HCT116 (cell line): ENCODE measurements around the gene BACE1. TPM values are rescaled to one million over a fixed set of nuclear protein-coding genes. Genes with fewer than 3 reads are reported as not detected.

Experiments used
- ATAC-seq: fragments of 200-7000 bp; cut with Tn5 transposase; 2 replicates; pipeline ENCODE4 v1.9.1; 2020; ENCODE audit warnings: mild to moderate bottlenecking, moderate library complexity
- BruUV-seq: library from RNA; stranded (reverse); fragments of 400-500 nt; replicated peaks from 2 replicates; lab custom pipeline; 2021; lab: Mats Ljungman, UMichigan
- CTCF ChIA-PET: fragments of 300-600 bp; sonication (Branson Sonifier 250); formaldehyde crosslinking; loops from one replicate; lab custom pipeline; 2021; ENCODE audit warnings: antibody characterized with exemption; lab: Charles Lee
- POLR2A ChIA-PET: fragments of 300-600, 350-600 bp; sonication (Branson Sonifier 250); formaldehyde crosslinking; loops from one replicate; lab custom pipeline; 2021; ENCODE audit warnings: antibody characterized with exemption; lab: Charles Lee
- RAD21 ChIA-PET, 2 experiments: fragments of 300-600 bp; sonication (Branson Sonifier 250); formaldehyde crosslinking; loops; one replicate each; lab custom pipeline; 2023; ENCODE audit warnings: low total read pairs in 2 of 2; ENCODE audit not compliant: uncharacterized antibody in 2 of 2, unreplicated experiment in 2 of 2, low non-redundant PET in 1 of 2; lab: Charles Lee
- DNase-seq: peaks from one replicate; pipeline ENCODE4 v3.0.0-alpha.2; 2010; ENCODE audit warnings: low read depth, low spot score
- H2AFZ ChIP-seq: fragments of 200-600 bp; shearing (Covaris generic), sonication (generic); 2 replicates; pipeline ENCODE4 v1.6.1; 2017; ENCODE audit warnings: low read depth, mixed run types, mixed read lengths, antibody characterized with exemption, low read length; ENCODE audit not compliant: poor library complexity, severe bottlenecking
- H3K27ac ChIP-seq: 2 replicates; pipeline ENCODE4 v1.5.1; 2012; ENCODE audit warnings: low read depth, low read length
- H3K27me3 ChIP-seq: fragments of 200-600 bp; sonication (generic); 2 replicates; pipeline ENCODE4 v1.6.1; 2016; ENCODE audit warnings: mixed run types, low read length, mixed read lengths; ENCODE audit not compliant: insufficient read depth
- H3K36me3 ChIP-seq, 2 experiments: fragments of 200-500 bp in 1 of 2; fragments of 200-600 bp in 1 of 2; sonication (Bioruptor generic) in 1 of 2; sonication (generic) in 1 of 2; 2 replicates each; pipeline versions ENCODE4 v1.5.1 to v1.6.1; 2014 to 2016; ENCODE audit warnings: low read length in 2 of 2, inconsistent platforms in 1 of 2, mixed read lengths in 1 of 2, mixed run types in 1 of 2; ENCODE audit not compliant: insufficient read depth in 2 of 2, control insufficient read depth in 1 of 2
- H3K4me1 ChIP-seq, 2 experiments: fragments of 200-600 bp in 1 of 2; sonication (generic) in 1 of 2; 2 replicates each; pipeline versions ENCODE4 v1.5.1 to v1.6.1; 2012 to 2017; ENCODE audit warnings: low read length in 2 of 2, inconsistent platforms in 1 of 2, mild to moderate bottlenecking in 1 of 2, mixed read lengths in 1 of 2, mixed run types in 1 of 2, moderate library complexity in 1 of 2; ENCODE audit not compliant: insufficient read depth in 2 of 2, control insufficient read depth in 1 of 2
- H3K4me2 ChIP-seq: fragments of 200-600 bp; sonication (generic); 2 replicates; pipeline ENCODE4 v1.6.1; 2017; ENCODE audit warnings: mixed run types, low read length, mixed read lengths
- H3K4me3 ChIP-seq, 2 experiments: fragments of 200-600 bp in 1 of 2; sonication (generic) in 1 of 2; replicated peaks in 1 of 2; 2 replicates each; pipeline ENCODE4 v1.5.1; 2011 to 2016; ENCODE audit warnings: low read length in 2 of 2, control low read depth in 1 of 2, low read depth in 1 of 2, mild to moderate bottlenecking in 1 of 2, mixed read lengths in 1 of 2, mixed run types in 1 of 2
- H3K79me2 ChIP-seq: fragments of 200-600 bp; sonication (generic); 2 replicates; pipeline ENCODE4 v1.6.1; 2017; ENCODE audit warnings: mild to moderate bottlenecking, mixed run types, low read length, moderate library complexity, mixed read lengths; ENCODE audit not compliant: insufficient read depth
- H3K9ac ChIP-seq: fragments of 200-600 bp; sonication (generic); 2 replicates; pipeline ENCODE4 v1.6.1; 2016; ENCODE audit warnings: low read length, mixed read lengths
- H3K9me2 ChIP-seq: fragments of 200-600 bp; sonication (generic), shearing (Covaris generic); 2 replicates; pipeline ENCODE4 v1.6.1; 2017; ENCODE audit warnings: mixed run types, mild to moderate bottlenecking, moderate library complexity; ENCODE audit not compliant: insufficient read depth
- H3K9me3 ChIP-seq, 2 experiments: fragments of 200-500 bp in 1 of 2; fragments of 200-600 bp in 1 of 2; sonication (Bioruptor generic) in 1 of 2; sonication (generic) in 1 of 2; 2 replicates each; pipeline ENCODE4 v1.6.1; 2014 to 2017; ENCODE audit warnings: low read length in 2 of 2, mixed read lengths in 2 of 2, inconsistent platforms in 1 of 2, low read depth in 1 of 2, mild to moderate bottlenecking in 1 of 2, mixed run types in 1 of 2, moderate library complexity in 1 of 2; ENCODE audit not compliant: control insufficient read depth in 1 of 2, insufficient read depth in 1 of 2
- H4K20me1 ChIP-seq: fragments of 200-600 bp; sonication (generic), shearing (Covaris generic); 2 replicates; pipeline ENCODE4 v1.6.1; 2017; ENCODE audit warnings: mixed run types, mild to moderate bottlenecking, moderate library complexity; ENCODE audit not compliant: insufficient read depth
- CEBPB ChIP-seq: IDR thresholded peaks from 2 replicates; pipeline ENCODE4 v1.6.1; 2012; ENCODE audit warnings: low read depth
- EGR1 ChIP-seq: IDR thresholded peaks from 2 replicates; pipeline ENCODE4 v1.6.1; 2012; ENCODE audit warnings: low read depth
- EZH2 ChIP-seq: fragments of 200-600 bp; sonication (generic); IDR thresholded peaks from 2 replicates; pipeline ENCODE4 v1.6.1; 2017; ENCODE audit warnings: antibody characterized with exemption, mixed run types
- FOSL1 ChIP-seq: IDR thresholded peaks from 2 replicates; pipeline ENCODE4 v1.6.1; 2012; ENCODE audit warnings: low read depth
- JUND ChIP-seq: IDR thresholded peaks from 2 replicates; pipeline ENCODE4 v1.6.1; 2012
- POLR2A ChIP-seq: IDR thresholded peaks from 2 replicates; pipeline ENCODE4 v1.7.0; 2011; ENCODE audit warnings: borderline replicate concordance; ENCODE audit not compliant: insufficient read depth, insufficient read length; ENCODE audit errors: extremely low read depth
- POLR2AphosphoS5 ChIP-seq: IDR thresholded peaks from 2 replicates; pipeline ENCODE4 v1.6.1; 2011; ENCODE audit warnings: mild to moderate bottlenecking, low read depth, low read length, moderate library complexity
- RAD21 ChIP-seq: IDR thresholded peaks from 2 replicates; pipeline ENCODE4 v1.6.1; 2012; ENCODE audit warnings: low read depth, mild to moderate bottlenecking
- SIN3A ChIP-seq: IDR thresholded peaks from 2 replicates; pipeline ENCODE4 v1.6.1; 2012; ENCODE audit warnings: low read depth
- SP1 ChIP-seq: IDR thresholded peaks from 2 replicates; pipeline ENCODE4 v1.6.1; 2012; ENCODE audit warnings: low read depth
- SRF ChIP-seq: IDR thresholded peaks from 2 replicates; pipeline ENCODE4 v1.6.1; 2012; ENCODE audit warnings: low read depth
- ZFX ChIP-seq: fragments of 450-650 bp; IDR thresholded peaks from 2 replicates; pipeline ENCODE4 v1.6.1; 2017
- ZNF274 ChIP-seq: fragments of 200-500 bp; sonication (Bioruptor generic); IDR thresholded peaks from 2 replicates; pipeline ENCODE4 v1.6.1; 2014; ENCODE audit warnings: mild to moderate bottlenecking, low read depth, low read length, inconsistent platforms
- intact Hi-C: fragments of 100-400 bp; cut with micrococcal nuclease; formaldehyde crosslinking; loops from 2 replicates; pipeline ENCODE4 v1.10.0; 2022
- total RNA-seq: library from RNA; stranded (reverse); gene quantifications from one replicate; pipeline ENCODE4 v1.2.1, GENCODE V29; 2021; ENCODE audit not compliant: unreplicated experiment
- TF ChIP-seq, protein P1 (sequence below): IDR thresholded peaks from 2 replicates; pipeline ENCODE4 v1.6.1; 2011; ENCODE audit warnings: mild to moderate bottlenecking, low read length, moderate library complexity; ENCODE audit not compliant: insufficient replicate concordance; ENCODE audit errors: extremely low read depth
- TF ChIP-seq, protein P2 (sequence below), 3 experiments: fragments of 200-600 bp in 1 of 3; sonication (generic) in 1 of 3; IDR thresholded peaks in 2 of 3; conservative IDR thresholded peaks in 1 of 3; 2 replicates each; pipeline ENCODE4 v1.5.1; 2012 to 2017; ENCODE audit warnings: low read depth in 2 of 3, low read length in 2 of 3, antibody characterized with exemption in 1 of 3, borderline replicate concordance in 1 of 3, control low read depth in 1 of 3, mild to moderate bottlenecking in 1 of 3, mixed read lengths in 1 of 3, mixed run types in 1 of 3, moderate library complexity in 1 of 3; ENCODE audit not compliant: insufficient read depth in 1 of 3
- TF ChIP-seq, protein P3 (sequence below): IDR thresholded peaks from 2 replicates; pipeline ENCODE4 v1.6.1; 2012
- TF ChIP-seq, protein P4 (sequence below): IDR thresholded peaks from 2 replicates; pipeline ENCODE4 v1.6.1; 2012; ENCODE audit warnings: low read depth
- TF ChIP-seq, protein P5 (sequence below): IDR thresholded peaks from 2 replicates; pipeline ENCODE4 v1.6.1; 2012

The BACE1 gene
- total RNA-seq, 1 experiment from 2014 or later = 8.5 TPM

DNA sequence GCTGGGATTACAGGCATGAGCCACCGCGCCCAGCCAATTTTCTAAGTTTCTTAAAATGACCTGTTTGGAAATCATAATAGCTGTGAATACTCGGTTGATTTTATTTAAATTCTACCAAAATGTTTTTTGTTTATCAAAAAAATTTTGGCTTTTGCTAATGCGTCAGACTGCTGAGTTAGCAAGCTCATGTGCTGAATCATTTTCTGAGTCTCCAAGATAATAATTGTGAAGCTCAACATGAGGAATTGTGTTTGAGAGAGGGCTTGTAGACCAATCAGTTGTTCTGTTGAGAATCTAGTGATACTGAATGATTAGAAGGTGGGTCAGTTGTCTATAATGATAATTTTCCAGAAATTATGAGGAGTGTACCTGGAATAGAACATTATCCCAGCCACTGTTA, 67.7 kb downstream of the BACE1 start:
- H3K4me1 ChIP-seq = no peaks in the 10 kb centered on the region
- no peak overlapping the region for H3K9ac ChIP-seq
- ATAC-seq (no peak), DNase-seq (no peak)
- ChIA-PET CTCF (no interaction called here), POLR2A (no interaction called here), RAD21 (no interaction called here)
- H2AFZ ChIP-seq = no peak overlapping the region
- peaks cover 30 to 31% of the 10 kb centered on the region in 2 experiments for H3K36me3 ChIP-seq
- BruUV-seq = no TSS peak
- no peak overlapping the region for H3K4me2 ChIP-seq
- H3K79me2 ChIP-seq = no peaks in the 10 kb centered on the region
- no peaks in the 10 kb centered on the region for H3K9me3 ChIP-seq
- no peak overlapping the region for H3K27ac ChIP-seq
- H4K20me1 ChIP-seq = 0 out of 2 replicates have a peak, but pooled peaks cover 6% of the 10 kb centered on the region
- TF ChIP-seq SRF (no peak), ZFX (no peak), EGR1 (no peak), SP1 (no peak), JUND (no peak), POLR2A (no peak), RAD21 (no peak), SIN3A (no peak), CEBPB (no peak), POLR2AphosphoS5 (no peak), EZH2 (no peak), FOSL1 (no peak), ZNF274 (no peak)
- TF ChIP-seq, protein P1, sequence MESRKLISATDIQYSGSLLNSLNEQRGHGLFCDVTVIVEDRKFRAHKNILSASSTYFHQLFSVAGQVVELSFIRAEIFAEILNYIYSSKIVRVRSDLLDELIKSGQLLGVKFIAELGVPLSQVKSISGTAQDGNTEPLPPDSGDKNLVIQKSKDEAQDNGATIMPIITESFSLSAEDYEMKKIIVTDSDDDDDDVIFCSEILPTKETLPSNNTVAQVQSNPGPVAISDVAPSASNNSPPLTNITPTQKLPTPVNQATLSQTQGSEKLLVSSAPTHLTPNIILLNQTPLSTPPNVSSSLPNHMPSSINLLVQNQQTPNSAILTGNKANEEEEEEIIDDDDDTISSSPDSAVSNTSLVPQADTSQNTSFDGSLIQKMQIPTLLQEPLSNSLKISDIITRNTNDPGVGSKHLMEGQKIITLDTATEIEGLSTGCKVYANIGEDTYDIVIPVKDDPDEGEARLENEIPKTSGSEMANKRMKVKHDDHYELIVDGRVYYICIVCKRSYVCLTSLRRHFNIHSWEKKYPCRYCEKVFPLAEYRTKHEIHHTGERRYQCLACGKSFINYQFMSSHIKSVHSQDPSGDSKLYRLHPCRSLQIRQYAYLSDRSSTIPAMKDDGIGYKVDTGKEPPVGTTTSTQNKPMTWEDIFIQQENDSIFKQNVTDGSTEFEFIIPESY = no peak
- TF ChIP-seq, protein P2, sequence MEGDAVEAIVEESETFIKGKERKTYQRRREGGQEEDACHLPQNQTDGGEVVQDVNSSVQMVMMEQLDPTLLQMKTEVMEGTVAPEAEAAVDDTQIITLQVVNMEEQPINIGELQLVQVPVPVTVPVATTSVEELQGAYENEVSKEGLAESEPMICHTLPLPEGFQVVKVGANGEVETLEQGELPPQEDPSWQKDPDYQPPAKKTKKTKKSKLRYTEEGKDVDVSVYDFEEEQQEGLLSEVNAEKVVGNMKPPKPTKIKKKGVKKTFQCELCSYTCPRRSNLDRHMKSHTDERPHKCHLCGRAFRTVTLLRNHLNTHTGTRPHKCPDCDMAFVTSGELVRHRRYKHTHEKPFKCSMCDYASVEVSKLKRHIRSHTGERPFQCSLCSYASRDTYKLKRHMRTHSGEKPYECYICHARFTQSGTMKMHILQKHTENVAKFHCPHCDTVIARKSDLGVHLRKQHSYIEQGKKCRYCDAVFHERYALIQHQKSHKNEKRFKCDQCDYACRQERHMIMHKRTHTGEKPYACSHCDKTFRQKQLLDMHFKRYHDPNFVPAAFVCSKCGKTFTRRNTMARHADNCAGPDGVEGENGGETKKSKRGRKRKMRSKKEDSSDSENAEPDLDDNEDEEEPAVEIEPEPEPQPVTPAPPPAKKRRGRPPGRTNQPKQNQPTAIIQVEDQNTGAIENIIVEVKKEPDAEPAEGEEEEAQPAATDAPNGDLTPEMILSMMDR (IDR thresholded peaks at IDR 0.05 in 2 of 3, conservative IDR thresholded peaks at IDR 0.05 in 1 of 3; ENCODE audit: borderline replicate concordance in 1 of 3, insufficient read depth in 1 of 3, low read depth in 2 of 3, low read length in 2 of 3) = no peak
- TF ChIP-seq, protein P3, sequence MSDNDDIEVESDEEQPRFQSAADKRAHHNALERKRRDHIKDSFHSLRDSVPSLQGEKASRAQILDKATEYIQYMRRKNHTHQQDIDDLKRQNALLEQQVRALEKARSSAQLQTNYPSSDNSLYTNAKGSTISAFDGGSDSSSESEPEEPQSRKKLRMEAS = no peak
- TF ChIP-seq, protein P4, sequence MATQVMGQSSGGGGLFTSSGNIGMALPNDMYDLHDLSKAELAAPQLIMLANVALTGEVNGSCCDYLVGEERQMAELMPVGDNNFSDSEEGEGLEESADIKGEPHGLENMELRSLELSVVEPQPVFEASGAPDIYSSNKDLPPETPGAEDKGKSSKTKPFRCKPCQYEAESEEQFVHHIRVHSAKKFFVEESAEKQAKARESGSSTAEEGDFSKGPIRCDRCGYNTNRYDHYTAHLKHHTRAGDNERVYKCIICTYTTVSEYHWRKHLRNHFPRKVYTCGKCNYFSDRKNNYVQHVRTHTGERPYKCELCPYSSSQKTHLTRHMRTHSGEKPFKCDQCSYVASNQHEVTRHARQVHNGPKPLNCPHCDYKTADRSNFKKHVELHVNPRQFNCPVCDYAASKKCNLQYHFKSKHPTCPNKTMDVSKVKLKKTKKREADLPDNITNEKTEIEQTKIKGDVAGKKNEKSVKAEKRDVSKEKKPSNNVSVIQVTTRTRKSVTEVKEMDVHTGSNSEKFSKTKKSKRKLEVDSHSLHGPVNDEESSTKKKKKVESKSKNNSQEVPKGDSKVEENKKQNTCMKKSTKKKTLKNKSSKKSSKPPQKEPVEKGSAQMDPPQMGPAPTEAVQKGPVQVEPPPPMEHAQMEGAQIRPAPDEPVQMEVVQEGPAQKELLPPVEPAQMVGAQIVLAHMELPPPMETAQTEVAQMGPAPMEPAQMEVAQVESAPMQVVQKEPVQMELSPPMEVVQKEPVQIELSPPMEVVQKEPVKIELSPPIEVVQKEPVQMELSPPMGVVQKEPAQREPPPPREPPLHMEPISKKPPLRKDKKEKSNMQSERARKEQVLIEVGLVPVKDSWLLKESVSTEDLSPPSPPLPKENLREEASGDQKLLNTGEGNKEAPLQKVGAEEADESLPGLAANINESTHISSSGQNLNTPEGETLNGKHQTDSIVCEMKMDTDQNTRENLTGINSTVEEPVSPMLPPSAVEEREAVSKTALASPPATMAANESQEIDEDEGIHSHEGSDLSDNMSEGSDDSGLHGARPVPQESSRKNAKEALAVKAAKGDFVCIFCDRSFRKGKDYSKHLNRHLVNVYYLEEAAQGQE = no peak
- TF ChIP-seq, protein P5, sequence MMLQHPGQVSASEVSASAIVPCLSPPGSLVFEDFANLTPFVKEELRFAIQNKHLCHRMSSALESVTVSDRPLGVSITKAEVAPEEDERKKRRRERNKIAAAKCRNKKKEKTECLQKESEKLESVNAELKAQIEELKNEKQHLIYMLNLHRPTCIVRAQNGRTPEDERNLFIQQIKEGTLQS = no peak
- intact Hi-C loops = no loop called here
- H3K9me2 ChIP-seq = no peaks in the 10 kb centered on the region
- no peak overlapping the region for H3K4me3 ChIP-seq
- no peaks in the 10 kb centered on the region for H3K27me3 ChIP-seq
